GM19467 (cell line): ENCODE measurements around the gene ZCCHC24.

Source experiments
- ATAC-seq: cut with Tn5 transposase; IDR thresholded peaks from one replicate; pipeline ENCODE4 v1.9.1; 2021; ENCODE audit warnings: mild to moderate bottlenecking, moderate library complexity; ENCODE audit not compliant: unreplicated experiment

The ZCCHC24 gene

GRCh38 chr10:79473496-79474095, 28.2 kb upstream of the ZCCHC24 start:
- ATAC-seq: no peak

- no peak for ATAC-seq
Observed at GRCh38 chr10:79472951-79473350, 27.5 kb upstream of the ZCCHC24 start.

GRCh38 chr10:79472449-79472848, 27.0 kb upstream of the ZCCHC24 start:
- no peak for ATAC-seq

GRCh38 chr10:79471776-79472175, 26.4 kb upstream of the ZCCHC24 start:
- ATAC-seq: no peak

DNA sequence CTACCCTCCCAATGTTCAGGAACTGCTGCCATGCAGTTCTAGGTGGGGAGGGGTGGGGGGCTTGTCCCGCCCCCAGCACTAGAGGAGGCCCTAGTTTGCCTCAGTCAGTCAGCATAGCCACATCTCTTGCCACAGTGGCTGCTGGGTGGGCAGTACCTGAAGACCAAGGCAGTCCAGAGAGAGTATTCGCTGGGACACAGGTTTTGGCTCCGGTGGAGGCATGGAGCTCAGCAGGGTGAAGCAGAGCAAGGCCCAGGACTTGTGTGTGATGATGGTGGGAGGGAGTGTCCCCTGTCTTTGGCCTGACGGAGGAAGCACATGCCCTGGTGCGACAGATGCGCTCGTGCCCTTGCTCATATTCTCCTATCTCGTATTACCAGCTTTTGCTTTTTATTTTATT, 24.7 kb upstream of the ZCCHC24 start:
- no peak for ATAC-seq

GRCh38 chr10:79468841-79469585, 23.6 kb upstream of the ZCCHC24 start:
- ATAC-seq: no peak

GRCh38 chr10:79468015-79468560, 22.7 kb upstream of the ZCCHC24 start:
- ATAC-seq: no peak

DNA sequence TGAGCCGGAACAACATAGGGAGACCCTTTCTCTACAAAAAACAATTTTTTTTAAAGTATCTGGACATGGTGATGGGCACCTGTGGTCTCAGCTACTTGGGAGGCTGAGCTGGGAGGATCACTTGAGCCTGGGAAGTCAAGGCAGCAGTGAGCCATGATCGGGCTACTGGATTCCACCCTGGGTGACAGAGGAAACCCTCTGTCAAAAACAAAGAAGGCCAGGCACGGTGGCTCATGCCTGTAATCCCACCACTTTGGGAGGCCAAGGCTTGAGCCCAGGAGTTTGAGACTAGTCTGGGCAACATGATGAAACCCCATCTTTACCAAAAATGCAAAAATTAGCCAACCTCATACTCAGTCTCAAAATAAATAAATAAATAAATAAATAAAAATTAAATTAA, 19.9 kb upstream of the ZCCHC24 start:
- no peak for ATAC-seq

DNA sequence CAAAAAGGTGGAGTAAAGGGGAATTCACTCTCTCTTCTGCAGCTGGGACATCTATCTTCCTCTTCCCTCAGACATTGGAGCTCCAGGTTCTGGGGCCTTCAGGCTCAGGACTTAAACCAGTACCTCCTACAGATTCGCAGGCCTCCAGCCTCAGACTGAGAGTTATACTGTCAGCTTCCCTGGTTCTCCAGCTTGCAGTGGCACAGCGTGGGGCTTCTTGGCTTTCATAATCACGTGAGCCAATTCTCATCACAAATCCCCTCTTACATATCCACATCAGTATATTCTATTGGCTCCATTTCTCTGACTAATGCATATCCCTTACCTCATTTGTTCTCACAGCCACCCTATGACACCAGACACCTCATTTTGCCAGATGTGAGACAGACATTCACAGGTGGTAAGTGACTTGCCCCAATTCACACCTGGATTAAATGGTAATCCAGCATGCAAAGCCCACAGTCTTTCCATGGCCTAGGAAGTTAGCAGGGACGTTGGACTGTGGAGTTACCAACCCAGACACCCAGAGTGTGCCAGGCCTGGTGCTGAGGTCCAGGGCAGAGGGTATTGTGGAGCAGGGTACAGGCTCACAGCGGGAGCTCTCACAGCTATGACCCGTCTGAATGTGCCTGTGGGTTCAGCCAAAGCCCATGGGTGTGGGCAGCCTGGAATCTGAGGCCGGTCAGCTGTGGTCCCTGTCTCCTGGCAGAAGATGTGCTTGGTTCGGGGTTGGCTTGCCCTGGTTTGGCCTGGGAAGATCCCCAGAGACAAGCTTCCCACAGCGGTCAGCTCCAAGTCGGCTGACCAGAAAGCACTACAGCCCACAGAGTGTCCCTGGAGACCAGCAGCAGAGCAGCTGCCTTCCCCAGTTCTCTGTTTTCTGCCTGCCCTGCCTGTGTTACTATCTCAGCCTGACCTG, 18.4 kb upstream of the ZCCHC24 start:
- ATAC-seq: no peak

- no peak for ATAC-seq
Observed at GRCh38 chr10:79460687-79461086, 15.3 kb upstream of the ZCCHC24 start.

GRCh38 chr10:79459243-79459642, 13.8 kb upstream of the ZCCHC24 start:
- no peak for ATAC-seq

DNA sequence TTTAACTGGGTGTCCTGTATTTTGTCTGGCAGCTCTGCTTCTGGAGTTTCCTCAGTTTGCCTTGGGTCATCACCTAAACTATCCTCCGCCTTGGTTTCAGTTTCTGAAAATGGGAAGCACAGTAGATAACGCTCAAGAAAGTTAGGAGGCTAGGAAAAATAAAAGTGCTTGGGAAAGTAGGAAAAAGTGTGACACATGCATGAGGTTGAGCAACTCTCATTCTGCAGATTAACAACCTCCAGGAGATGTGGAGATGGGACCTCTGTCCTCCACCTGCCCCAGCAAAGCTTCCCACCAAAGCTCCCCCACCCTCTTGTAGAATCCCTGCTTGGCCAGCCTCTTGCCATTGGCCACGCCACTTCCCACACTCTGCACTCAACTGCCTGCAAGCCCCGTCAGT, 13.1 kb upstream of the ZCCHC24 start:
- ATAC-seq: no peak

DNA sequence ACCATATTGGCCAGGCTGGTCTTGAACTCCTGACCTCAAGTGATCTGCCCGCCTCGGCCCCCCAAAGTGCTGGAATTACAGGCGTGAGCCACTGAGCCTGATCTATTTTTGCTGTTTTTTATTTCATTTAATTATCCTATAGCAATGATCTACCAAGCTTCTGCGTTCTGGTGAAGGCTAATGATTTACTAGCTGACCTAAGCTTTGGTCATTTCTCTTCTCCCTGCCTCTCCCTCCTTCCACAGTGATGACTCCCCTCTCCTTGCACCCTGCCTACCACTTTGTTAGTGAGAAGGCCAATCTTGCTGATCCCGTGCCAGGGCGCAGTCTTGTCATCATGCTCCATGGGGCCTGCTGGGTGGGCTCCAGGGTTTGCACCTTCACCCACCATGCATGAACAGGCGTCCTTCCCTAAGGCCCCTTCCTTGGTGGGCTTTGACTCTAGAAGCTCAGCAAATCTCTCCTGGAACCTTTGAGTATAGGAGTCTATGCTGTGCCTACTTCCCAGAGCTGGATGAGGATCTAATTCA, 11.9 kb upstream of the ZCCHC24 start:
- no peak for ATAC-seq

DNA sequence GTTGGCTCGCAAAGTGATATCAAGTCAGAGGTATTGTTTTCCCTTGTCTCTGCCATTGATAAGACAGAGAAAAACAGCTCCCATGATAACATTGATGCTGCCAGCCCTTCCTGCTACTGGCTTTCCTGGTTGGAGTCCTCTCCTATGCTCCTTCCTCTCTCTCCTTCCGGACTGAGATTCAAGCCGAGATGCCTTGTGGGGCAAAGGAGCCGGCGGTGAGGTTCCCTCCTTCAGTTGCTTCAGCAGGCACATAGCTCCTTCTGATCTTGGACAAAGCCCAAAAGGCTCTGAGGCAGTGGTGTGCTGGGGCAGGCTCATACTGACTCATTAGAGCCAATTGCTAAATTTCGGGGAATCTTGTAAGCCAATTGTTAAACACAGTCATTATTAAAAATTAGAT, 8.8 kb upstream of the ZCCHC24 start:
- ATAC-seq: no peak

- ATAC-seq: no peak
Observed at GRCh38 chr10:79453392-79453791, 8.0 kb upstream of the ZCCHC24 start.

DNA sequence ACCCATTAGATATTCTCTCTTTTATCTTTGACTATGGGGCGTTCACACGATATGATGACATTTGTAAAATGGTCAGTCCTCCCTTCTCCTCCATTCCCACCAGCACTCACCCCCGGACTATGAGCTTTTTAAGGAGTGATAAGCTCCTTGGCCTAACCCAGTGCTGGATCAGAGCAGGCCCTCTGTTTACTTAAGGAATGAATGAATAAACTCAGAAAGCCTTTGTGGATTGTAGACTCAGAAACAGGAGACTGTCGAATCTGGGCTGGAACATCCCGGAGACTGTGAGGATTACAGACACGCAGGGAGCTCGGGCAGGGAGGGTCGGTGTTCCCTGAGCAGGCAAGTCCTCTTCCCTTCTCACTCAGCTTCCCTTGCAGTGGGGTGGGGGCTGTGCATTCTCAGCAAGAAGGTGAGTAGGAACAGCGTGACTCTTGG, 6.8 kb upstream of the ZCCHC24 start:
- ATAC-seq: no peak

DNA sequence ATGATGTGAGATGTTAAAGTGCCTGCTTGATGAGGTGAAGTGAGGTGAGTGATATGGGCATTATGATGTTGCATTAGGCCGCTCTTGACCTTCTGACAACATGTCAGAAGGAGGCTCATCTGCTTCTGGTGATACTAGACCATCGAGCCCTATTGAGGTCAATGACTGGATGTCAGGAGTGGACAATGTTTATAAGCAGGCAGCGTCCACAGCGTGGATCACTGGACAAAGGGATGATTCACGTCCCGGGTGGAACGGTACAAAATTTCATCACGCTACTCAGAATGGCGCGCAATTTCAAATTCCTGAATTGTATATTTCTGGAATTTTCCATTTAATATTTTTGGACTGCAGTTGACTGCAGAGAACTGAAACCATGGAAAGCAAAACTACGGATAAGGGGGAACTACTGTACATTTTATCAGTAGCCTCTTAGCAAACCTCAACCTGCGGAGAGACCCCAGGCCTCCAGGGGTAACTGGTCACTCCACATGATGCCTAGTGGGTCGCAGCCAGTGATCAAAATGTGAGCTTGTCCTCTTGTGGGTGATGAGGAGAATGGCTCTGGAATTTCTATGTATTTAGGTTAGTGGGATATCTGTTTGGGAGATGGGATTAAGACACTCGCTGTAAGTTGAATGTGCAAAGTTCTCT, 5.7 kb upstream of the ZCCHC24 start:
- ATAC-seq: no peak

DNA sequence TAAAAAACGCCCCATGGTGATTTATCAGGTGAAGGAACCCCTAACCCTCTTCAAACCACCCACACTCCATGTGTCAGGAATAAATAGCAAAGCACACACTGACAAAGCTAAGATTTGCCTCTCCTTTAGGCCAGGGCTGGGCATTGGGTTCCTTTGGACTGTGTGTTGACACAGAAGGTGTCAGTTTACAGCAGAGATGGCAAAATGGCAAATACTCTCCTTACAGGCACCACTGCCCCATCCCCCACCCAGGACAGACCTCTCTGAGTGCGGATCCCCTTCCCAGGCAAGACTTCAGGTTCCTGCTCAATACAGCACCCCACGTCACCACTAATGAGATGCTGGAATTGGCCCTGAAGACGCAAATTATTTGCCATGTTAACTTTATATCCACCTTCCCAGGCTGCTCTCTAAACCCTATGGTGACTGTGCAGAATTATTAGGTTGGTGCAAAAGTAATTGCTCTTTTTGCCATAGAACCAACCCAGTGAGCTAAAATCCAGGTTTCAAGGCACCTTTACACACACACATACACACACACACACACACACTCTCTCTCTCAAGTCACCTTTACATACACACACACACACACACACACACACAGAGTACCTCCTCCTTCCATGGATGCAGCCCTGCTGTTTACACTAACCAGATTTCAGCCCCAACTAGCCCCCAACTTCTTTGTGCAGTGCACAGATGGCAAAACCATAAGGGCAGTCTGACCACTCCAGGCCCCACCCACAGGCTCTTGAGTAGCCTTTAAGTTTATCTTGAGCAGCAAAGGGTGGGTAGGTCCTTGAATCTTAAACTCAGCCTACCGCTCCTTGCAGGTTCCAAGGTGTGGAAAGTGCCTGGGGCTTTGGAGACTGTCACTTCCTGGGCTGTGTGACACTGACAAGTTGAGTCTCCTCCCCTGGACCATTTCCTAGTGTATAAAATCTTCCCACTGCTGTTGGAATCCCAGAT, 4.0 kb upstream of the ZCCHC24 start:
- no peak for ATAC-seq

- ATAC-seq: no peak
Observed at GRCh38 chr10:79448732-79449049, 3.3 kb upstream of the ZCCHC24 start.
